Measurements from ENCODE around the gene DHRS7. TPM values are rescaled to one million over a fixed set of nuclear protein-coding genes. Genes with fewer than 3 reads are reported as not detected.
A peak's percentile ranks its signal among the peaks of the same experiment; 100 is the strongest.

The DHRS7 gene, protein sequence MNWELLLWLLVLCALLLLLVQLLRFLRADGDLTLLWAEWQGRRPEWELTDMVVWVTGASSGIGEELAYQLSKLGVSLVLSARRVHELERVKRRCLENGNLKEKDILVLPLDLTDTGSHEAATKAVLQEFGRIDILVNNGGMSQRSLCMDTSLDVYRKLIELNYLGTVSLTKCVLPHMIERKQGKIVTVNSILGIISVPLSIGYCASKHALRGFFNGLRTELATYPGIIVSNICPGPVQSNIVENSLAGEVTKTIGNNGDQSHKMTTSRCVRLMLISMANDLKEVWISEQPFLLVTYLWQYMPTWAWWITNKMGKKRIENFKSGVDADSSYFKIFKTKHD
- total RNA-seq = 36.8 TPM
- long read RNA-seq, transcript DHRS7-209 (7 exons, 1,322 nt) = major isoform, 75 of 78 reads
- long read RNA-seq, partial matches to known transcripts = 1 of 78 reads
- long read RNA-seq, other reads (novel, unspliced or antisense) = 2 of 78 reads

GRCh38 chr14:60164712-60165546, at the start of gene DHRS7:
TSS of gene DHRS7 (minus strand) at chr14:60165398. CDS start at chr14:60165309, 89 bp downstream.
- intact Hi-C loops (cut with DNase I) = loop anchor here (2.0 to 10.0 kb wide), 4 partner anchors 74 to 680 kb away; partner anchors contain the start of genes JKAMP, L3HYPDH and PCNX4
- DNase-seq (ENCODE audit: low spot score) = peak; percentile 95

DNA sequence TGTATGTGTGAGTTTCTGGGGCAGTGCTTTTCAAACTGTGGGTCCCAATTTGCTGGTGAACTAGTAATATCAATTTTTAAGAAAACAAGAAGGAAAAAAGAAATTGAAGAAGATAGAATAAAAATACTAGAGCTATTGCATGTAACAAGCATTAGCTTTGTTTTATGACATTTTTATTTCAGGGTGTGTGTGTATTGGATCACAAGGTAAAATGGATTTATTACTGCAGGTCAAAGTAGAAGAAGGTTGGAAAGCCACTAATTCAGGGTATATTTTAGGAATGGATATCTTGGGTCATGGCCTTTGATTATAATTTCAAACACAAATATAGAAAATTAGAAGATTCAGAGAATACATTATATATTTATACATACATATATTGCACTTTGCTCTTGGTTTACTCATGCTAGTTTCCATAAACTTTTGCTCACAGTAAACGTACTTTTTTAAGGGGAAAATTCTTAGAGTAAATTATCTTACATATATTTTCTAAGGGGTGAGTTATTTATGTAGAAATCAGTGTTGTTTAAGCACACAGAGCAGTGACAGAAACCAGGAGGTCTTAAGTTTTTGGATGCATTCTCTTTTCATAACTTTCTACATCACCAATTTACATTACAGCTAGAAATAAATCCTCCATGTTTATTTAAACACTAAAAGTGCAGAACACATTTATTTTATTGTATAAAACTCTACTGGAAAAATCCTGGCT, 49.4 kb upstream of the DHRS7 start:
- DNase-seq (ENCODE audit: low spot score) = no peak
- intact Hi-C loops (cut with DNase I) = no loop called here

GRCh38 chr14:60214003-60214402, 48.8 kb upstream of the DHRS7 start:
- intact Hi-C loops (cut with DNase I) = no loop called here
- DNase-seq (ENCODE audit: low spot score) = no peak

DNA sequence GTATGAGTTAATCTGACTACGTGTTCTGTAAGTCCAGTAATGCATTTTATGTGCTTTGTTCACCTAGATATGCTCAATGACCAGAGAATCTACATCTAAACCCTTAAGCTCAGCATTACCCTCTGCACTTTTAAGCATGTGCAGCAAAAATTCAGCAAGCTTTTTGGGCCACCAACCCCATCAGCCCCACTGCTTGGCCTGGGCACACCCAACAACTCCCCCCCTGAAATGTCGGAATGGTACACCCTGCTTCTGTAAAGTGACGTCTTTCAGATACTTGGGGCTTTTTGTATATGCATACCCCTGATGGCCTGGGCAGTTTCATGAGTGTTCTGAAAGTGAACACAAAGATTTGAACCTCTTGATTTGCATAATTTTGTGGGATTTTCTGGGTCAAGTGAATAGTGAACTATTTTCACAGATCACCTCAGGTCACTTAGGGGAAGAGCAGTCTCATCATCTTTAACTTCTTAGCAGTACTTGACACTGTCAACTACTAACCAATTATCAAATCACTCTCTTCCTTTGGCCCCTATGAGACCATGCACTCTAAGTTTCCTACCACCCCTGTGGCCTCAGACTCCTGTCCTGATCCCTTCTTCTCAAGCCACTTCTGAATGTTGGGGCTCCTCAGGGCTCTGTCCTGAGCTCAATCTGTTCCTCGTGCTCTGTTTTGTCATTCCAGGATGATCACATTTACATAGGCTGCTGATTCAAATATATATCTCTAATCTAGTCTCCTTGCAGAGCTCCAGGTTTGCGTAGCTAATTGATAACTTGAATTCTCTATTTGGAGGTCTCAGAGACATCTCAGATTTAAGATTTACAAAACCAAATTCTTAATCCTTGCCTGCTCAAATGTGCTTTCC, 47.5 kb upstream of the DHRS7 start:
- intact Hi-C loops (cut with DNase I) = no loop called here
- no peak for DNase-seq (ENCODE audit: low spot score)

GRCh38 chr14:60211153-60211552, 46.0 kb upstream of the DHRS7 start:
- intact Hi-C loops (cut with DNase I) = no loop called here
- no peak for DNase-seq (ENCODE audit: low spot score)

GRCh38 chr14:60210703-60211102, 45.5 kb upstream of the DHRS7 start:
- intact Hi-C loops (cut with DNase I) = no loop called here
- DNase-seq (ENCODE audit: low spot score) = no peak

- intact Hi-C loops (cut with DNase I) = no loop called here
- DNase-seq (ENCODE audit: low spot score) = no peak
Observed at GRCh38 chr14:60206837-60207533, 41.8 kb upstream of the DHRS7 start.

- no peak for DNase-seq (ENCODE audit: low spot score)
- intact Hi-C loops (cut with DNase I) = no loop called here
Observed at GRCh38 chr14:60206249-60206670, 41.1 kb upstream of the DHRS7 start.

GRCh38 chr14:60204843-60205774, 39.9 kb upstream of the DHRS7 start:
- no peak for DNase-seq (ENCODE audit: low spot score)
- intact Hi-C loops (cut with DNase I) = no loop called here

GRCh38 chr14:60204104-60204842, 39.1 kb upstream of the DHRS7 start:
- no peak for DNase-seq (ENCODE audit: low spot score)
- intact Hi-C loops (cut with DNase I) = no loop called here

DNA sequence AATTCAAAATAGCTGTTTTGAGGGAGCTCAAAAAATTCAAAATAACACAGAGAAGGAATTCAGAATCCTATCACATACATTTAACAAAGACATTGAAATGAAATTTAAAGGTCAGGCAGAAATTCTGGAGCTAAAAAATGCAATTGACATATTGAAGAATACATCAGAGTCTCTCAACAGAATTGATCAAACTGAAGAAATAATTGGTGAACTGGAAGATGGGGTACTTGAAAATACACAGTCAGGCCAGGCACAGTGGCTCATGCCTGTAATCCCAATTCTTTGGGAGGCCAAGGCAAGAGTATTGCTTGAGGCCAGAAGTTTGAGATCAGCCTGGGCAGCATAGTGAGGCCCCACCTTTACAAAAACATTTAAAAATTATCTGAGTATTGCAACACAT, 34.1 kb upstream of the DHRS7 start:
- intact Hi-C loops (cut with DNase I) = loop anchor here (5.0 kb wide), 1 partner anchor 363 kb away; no protein-coding TSS in a partner anchor
- no peak for DNase-seq (ENCODE audit: low spot score)

DNA sequence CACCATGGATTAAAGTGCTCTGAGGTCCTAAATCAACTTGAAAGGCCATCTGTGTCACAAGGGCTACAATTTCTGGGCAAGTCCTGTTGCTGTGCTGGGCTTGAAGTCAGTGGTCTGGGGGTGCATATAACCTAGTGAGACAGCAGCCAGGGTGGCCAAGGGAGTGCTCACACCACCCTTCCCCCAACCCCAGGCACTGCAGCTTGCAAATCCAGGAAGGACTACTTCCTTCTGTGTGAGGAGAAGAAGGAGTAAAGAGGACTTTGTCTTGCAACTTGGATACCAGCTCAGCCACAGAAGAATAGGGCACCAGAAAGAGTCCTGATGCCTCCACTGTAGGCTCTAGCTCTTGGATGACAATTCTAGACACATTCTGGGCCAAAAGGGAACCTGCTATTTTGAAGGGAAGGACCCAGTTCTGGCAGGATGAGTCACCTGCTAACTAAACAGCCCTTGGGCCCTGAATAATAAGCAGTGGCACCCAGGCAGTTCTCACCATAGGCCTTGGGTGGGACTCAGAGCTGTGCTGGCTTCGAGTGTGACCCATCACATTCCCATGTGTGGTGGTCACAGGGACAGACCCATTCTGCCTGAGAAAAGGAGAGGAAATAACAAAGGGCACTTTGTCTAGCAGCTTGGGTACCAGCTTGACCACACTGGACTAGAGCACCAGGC, 32.6 kb upstream of the DHRS7 start:
- DNase-seq (ENCODE audit: low spot score) = no peak
- intact Hi-C loops (cut with DNase I) = loop anchor here (5.0 kb wide), 1 partner anchor 365 kb away; no protein-coding TSS in a partner anchor

GRCh38 chr14:60196291-60196690, 31.1 kb upstream of the DHRS7 start:
- no peak for DNase-seq (ENCODE audit: low spot score)
- intact Hi-C loops (cut with DNase I) = loop anchor here (5.0 kb wide), 1 partner anchor 366 kb away; no protein-coding TSS in a partner anchor

DNA sequence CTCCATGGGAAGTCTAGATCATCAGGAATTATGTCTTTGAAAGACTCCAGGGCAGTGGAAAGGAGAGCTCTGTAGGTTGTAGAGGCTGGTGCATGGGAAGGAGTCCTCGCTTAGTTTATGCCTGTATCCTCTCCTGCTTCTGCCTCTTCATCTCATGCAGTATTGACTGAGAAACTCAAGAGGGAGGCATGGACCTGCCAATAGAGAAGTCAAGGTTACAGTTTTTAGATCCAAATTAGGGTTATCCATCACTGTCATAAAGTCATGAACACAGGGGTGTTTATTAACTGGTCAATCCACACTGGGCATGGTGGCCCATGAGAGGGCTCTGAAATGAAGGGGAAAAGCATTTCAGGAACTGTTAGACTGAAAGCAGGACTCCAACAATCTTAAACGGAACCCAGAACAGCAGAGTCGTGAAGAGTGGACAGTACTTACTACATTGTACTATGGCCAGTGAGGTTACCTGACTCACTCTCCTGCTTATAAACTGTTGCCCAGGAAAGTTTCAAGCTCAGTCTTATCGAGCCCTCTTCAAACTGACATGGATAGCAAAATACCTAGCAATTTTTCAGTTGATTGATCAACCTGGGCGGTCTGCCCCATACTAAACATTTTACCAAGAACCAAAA, 30.1 kb upstream of the DHRS7 start:
- intact Hi-C loops (cut with DNase I) = loop anchor here (5.0 kb wide), 1 partner anchor 367 kb away; no protein-coding TSS in a partner anchor
- no peak for DNase-seq (ENCODE audit: low spot score)

Measured in cardiac septum (tissue), 1 donor.